ENCODE results near the gene SPOCK1. TPM values are rescaled to one million over a fixed set of nuclear protein-coding genes. Genes with fewer than 3 reads are reported as not detected.

SPOCK1 gene
- total RNA-seq, 1 donor, result 0.42 TPM

- H3K4me3 ChIP-seq (ENCODE audit: low read length), result no peak overlapping the region
- H3K9me3 ChIP-seq (ENCODE audit: low read depth, low read length), result no peaks in the 10 kb centered on the region
- no peaks in the 10 kb centered on the region for H3K27me3 ChIP-seq (ENCODE audit: insufficient read depth, low read length)
- H3K4me1 ChIP-seq (ENCODE audit: insufficient read depth, low read length), result no peaks in the 10 kb centered on the region
These were observed 423.8 kb downstream of the SPOCK1 start for GRCh38 chr5:137075163-137075970.

- Histone ChIP-seq H3K9me3 (ENCODE audit: low read depth, low read length) (no peaks in the 10 kb centered on the region), H3K4me3 (ENCODE audit: low read length) (no peak overlapping the region), H3K27me3 (ENCODE audit: insufficient read depth, low read length) (no peaks in the 10 kb centered on the region), H3K4me1 (ENCODE audit: insufficient read depth, low read length) (no peaks in the 10 kb centered on the region)
These were observed 425.9 kb downstream of the SPOCK1 start for GRCh38 chr5:137073189-137073588.

- Histone ChIP-seq H3K9me3 (ENCODE audit: low read depth, low read length) (no peaks in the 10 kb centered on the region), H3K4me3 (ENCODE audit: low read length) (no peak overlapping the region), H3K27me3 (ENCODE audit: insufficient read depth, low read length) (no peaks in the 10 kb centered on the region), H3K4me1 (ENCODE audit: insufficient read depth, low read length) (no peaks in the 10 kb centered on the region)
These were observed 426.6 kb downstream of the SPOCK1 start for GRCh38 chr5:137072361-137073115.

GRCh38 chr5:137071931-137072330, 427.2 kb downstream of the SPOCK1 start:
- Histone ChIP-seq H3K9me3 (ENCODE audit: low read depth, low read length) (no peaks in the 10 kb centered on the region), H3K27me3 (ENCODE audit: insufficient read depth, low read length) (no peaks in the 10 kb centered on the region), H3K4me3 (ENCODE audit: low read length) (no peak overlapping the region), H3K4me1 (ENCODE audit: insufficient read depth, low read length) (no peaks in the 10 kb centered on the region)

GRCh38 chr5:137071526-137071925, 427.6 kb downstream of the SPOCK1 start:
- Histone ChIP-seq H3K27me3 (ENCODE audit: insufficient read depth, low read length) (no peaks in the 10 kb centered on the region), H3K9me3 (ENCODE audit: low read depth, low read length) (no peaks in the 10 kb centered on the region), H3K4me3 (ENCODE audit: low read length) (no peak overlapping the region), H3K4me1 (ENCODE audit: insufficient read depth, low read length) (no peaks in the 10 kb centered on the region)

- H3K4me3 ChIP-seq (ENCODE audit: low read length), result no peak overlapping the region
- no peaks in the 10 kb centered on the region for H3K9me3 ChIP-seq (ENCODE audit: low read depth, low read length)
- no peaks in the 10 kb centered on the region for H3K4me1 ChIP-seq (ENCODE audit: insufficient read depth, low read length)
- no peaks in the 10 kb centered on the region for H3K27me3 ChIP-seq (ENCODE audit: insufficient read depth, low read length)
These were observed 428.6 kb downstream of the SPOCK1 start for GRCh38 chr5:137070521-137070920.

- Histone ChIP-seq H3K4me1 (ENCODE audit: insufficient read depth, low read length) (no peaks in the 10 kb centered on the region), H3K4me3 (ENCODE audit: low read length) (no peak overlapping the region), H3K27me3 (ENCODE audit: insufficient read depth, low read length) (no peaks in the 10 kb centered on the region), H3K9me3 (ENCODE audit: low read depth, low read length) (no peaks in the 10 kb centered on the region)
These were observed 429.8 kb downstream of the SPOCK1 start for GRCh38 chr5:137069358-137069757.

- Histone ChIP-seq H3K4me1 (ENCODE audit: insufficient read depth, low read length) (no peaks in the 10 kb centered on the region), H3K9me3 (ENCODE audit: low read depth, low read length) (no peaks in the 10 kb centered on the region), H3K27me3 (ENCODE audit: insufficient read depth, low read length) (no peaks in the 10 kb centered on the region), H3K4me3 (ENCODE audit: low read length) (no peak overlapping the region)
These were observed 437.7 kb downstream of the SPOCK1 start for GRCh38 chr5:137061382-137061781.

- Histone ChIP-seq H3K9me3 (ENCODE audit: low read depth, low read length) (no peaks in the 10 kb centered on the region), H3K4me3 (ENCODE audit: low read length) (no peak overlapping the region), H3K4me1 (ENCODE audit: insufficient read depth, low read length) (no peaks in the 10 kb centered on the region), H3K27me3 (ENCODE audit: insufficient read depth, low read length) (no peaks in the 10 kb centered on the region)
These were observed 441.0 kb downstream of the SPOCK1 start for GRCh38 chr5:137058089-137058488.

GRCh38 chr5:137056676-137057075, 442.4 kb downstream of the SPOCK1 start:
- Histone ChIP-seq H3K4me1 (ENCODE audit: insufficient read depth, low read length) (no peaks in the 10 kb centered on the region), H3K9me3 (ENCODE audit: low read depth, low read length) (no peaks in the 10 kb centered on the region), H3K27me3 (ENCODE audit: insufficient read depth, low read length) (no peaks in the 10 kb centered on the region), H3K4me3 (ENCODE audit: low read length) (no peak overlapping the region)

GRCh38 chr5:137055271-137055872, 443.8 kb downstream of the SPOCK1 start:
- Histone ChIP-seq H3K27me3 (ENCODE audit: insufficient read depth, low read length) (no peaks in the 10 kb centered on the region), H3K4me3 (ENCODE audit: low read length) (no peak overlapping the region), H3K4me1 (ENCODE audit: insufficient read depth, low read length) (no peaks in the 10 kb centered on the region), H3K9me3 (ENCODE audit: low read depth, low read length) (no peaks in the 10 kb centered on the region)

- no peaks in the 10 kb centered on the region for H3K9me3 ChIP-seq (ENCODE audit: low read depth, low read length)
- H3K27me3 ChIP-seq (ENCODE audit: insufficient read depth, low read length), result no peaks in the 10 kb centered on the region
- no peak overlapping the region for H3K4me3 ChIP-seq (ENCODE audit: low read length)
- no peaks in the 10 kb centered on the region for H3K4me1 ChIP-seq (ENCODE audit: insufficient read depth, low read length)
These were observed 444.3 kb downstream of the SPOCK1 start for GRCh38 chr5:137054792-137055191.

GRCh38 chr5:137054335-137054734, 444.8 kb downstream of the SPOCK1 start:
- Histone ChIP-seq H3K4me3 (ENCODE audit: low read length) (no peak overlapping the region), H3K4me1 (ENCODE audit: insufficient read depth, low read length) (no peaks in the 10 kb centered on the region), H3K9me3 (ENCODE audit: low read depth, low read length) (no peaks in the 10 kb centered on the region), H3K27me3 (ENCODE audit: insufficient read depth, low read length) (no peaks in the 10 kb centered on the region)

- Histone ChIP-seq H3K9me3 (ENCODE audit: low read depth, low read length) (no peaks in the 10 kb centered on the region), H3K4me1 (ENCODE audit: insufficient read depth, low read length) (no peaks in the 10 kb centered on the region), H3K27me3 (ENCODE audit: insufficient read depth, low read length) (no peaks in the 10 kb centered on the region), H3K4me3 (ENCODE audit: low read length) (no peak overlapping the region)
These were observed 448.0 kb downstream of the SPOCK1 start for GRCh38 chr5:137051161-137051560.

- H3K27me3 ChIP-seq (ENCODE audit: insufficient read depth, low read length), result no peaks in the 10 kb centered on the region
- no peak overlapping the region for H3K4me3 ChIP-seq (ENCODE audit: low read length)
- H3K9me3 ChIP-seq (ENCODE audit: low read depth, low read length), result no peaks in the 10 kb centered on the region
- H3K4me1 ChIP-seq (ENCODE audit: insufficient read depth, low read length), result no peaks in the 10 kb centered on the region
These were observed 458.3 kb downstream of the SPOCK1 start for GRCh38 chr5:137040641-137041340.
